ENCODE results near the gene HRCT1.
"Not testable (repeated sequence)": the region's sequence is repeated elsewhere in the genome, so short reads cannot be mapped to it uniquely, and the experiment has no call there.

The HRCT1 gene

DNA sequence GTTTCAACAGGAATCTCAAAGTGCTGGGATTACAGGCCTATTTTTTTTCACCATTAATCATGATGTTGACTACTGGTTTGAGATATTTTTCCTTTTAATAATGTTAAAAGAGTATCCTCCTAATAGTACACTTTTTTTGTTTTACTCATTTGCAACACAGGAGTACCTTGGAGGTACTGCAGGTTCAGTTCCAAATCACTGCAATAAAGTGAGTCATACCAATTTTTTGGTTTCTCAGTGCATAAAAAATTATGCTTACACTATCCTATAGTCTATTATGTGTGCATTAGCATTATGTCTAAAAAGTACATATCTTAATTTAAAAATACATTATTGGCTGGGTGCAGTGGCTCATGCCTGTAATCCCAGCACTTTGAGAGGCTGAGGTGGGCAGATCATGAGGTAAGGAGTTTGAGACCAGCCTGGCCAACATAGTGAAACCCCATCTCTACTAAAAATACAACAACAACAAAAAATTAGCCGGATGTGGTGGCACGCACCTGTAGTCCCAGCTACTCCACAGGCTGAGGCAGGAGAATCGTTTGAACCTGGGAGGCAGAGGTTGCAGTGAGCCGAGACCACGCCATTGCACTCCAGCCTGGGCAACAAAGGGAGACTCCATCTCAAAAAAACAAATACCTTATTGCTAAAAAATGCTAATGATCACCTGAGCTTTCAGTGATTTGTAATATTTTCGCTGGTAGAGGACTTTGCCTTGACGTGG, 8.5 kb upstream of the HRCT1 start:
- not testable (repeated sequence) for DNase-seq

DNA sequence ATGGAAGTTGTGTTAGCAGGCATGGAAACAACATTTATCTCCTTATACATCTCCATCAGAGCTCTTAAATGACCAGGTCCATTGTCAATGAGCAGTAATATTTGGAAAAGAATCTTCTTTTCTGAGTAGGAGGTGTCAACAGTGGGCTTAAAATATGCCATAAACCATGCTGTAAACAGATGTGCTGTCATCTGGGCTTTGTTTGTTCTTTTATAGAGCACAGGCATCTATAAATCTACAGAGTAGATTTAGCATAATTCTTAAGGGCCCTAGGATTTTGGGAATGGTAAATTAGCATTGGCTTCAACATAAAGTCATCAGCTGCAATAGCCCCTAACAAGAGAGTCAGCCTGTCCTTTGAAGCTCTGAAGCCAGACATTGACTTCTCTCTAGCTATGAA, 7.7 kb upstream of the HRCT1 start:
- no peak for DNase-seq

- DNase-seq = no peak
Measured at GRCh38 chr9:35899021-35899420, 7.0 kb upstream of the HRCT1 start.

- DNase-seq = peak in 1 of 2 donors; percentile 39
Measured at GRCh38 chr9:35903049-35903448, 3.0 kb upstream of the HRCT1 start.

- no peak for DNase-seq
Measured at GRCh38 chr9:35904338-35904737, 1.7 kb upstream of the HRCT1 start.

DNA sequence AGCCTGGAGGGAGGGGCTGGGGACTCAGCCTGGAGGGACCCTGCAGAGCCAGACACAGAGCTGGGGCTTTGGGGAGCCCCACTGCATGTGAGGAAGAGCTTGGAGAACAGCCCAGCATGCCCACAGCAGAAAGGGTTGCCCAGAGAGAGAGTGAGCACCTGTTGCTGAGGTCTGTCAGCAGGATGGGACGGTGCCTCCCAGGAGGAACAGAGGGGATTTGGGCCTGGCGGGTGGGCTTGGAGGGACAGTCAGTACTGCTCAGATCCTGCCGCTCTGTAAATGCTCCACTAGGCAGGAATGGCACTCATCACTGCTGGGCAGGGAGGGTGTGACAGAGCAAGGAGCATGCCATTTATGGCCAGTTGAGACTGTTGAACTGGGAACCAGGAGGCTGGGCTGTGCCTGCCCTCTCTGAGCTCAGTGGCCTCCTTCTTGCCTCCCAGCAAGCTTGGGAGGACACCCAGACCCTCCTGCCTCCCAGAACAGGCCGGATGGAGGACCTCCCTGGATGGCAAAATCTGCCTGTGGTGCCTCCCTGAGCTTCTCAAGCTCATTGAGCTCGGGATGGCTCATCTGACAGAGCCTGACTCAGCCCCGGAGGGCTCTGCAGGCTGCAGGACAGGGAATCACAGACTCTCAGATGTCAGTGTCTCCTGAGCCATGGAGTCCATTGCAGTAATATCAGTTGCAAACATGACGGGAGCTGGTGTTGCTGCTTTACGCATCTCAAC, 786 bp upstream of the HRCT1 start:
- DNase-seq = no peak

DNA sequence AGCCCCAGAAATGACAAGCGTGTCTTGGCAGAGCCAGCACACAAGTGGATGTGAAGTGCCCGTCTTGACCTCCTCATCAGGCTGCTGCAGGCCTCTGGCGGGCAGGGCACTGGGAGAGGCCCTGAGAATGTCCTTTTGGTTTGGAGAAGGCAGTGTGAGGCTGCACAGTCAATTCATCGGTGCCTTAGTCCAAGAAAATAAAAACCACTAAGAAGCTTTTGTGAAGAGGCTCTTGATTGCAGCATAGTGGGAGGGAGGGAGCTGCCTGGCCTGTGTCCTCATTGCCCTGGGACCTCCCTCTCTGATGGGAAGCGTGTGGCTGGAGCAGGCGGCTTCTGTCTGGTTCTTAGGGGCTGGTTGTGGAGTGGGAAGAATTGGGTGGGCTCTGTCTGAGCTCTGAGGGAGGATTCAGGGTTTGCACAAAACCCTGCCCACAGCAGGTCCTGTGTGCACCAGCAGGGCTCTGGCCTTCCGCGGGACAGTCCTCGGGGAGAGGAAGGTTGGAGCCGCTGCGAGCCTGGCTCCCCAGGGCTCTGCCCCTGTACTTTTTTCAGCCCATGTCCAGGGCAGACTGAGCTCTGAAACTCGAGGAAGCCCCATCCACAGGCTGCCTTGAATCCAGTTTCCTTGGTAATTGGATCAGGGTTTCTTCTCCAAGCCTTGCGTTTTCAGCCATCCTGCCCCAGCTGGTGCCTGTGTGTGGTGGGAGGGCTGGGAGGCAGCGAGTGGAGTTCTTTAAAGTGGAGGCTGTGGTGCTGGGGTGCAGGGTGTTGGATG, 1.1 kb downstream of the HRCT1 start:
- DNase-seq = no peak

GRCh38 chr9:35907711-35908503, 1.9 kb downstream of the HRCT1 start:
- no peak for DNase-seq

DNA sequence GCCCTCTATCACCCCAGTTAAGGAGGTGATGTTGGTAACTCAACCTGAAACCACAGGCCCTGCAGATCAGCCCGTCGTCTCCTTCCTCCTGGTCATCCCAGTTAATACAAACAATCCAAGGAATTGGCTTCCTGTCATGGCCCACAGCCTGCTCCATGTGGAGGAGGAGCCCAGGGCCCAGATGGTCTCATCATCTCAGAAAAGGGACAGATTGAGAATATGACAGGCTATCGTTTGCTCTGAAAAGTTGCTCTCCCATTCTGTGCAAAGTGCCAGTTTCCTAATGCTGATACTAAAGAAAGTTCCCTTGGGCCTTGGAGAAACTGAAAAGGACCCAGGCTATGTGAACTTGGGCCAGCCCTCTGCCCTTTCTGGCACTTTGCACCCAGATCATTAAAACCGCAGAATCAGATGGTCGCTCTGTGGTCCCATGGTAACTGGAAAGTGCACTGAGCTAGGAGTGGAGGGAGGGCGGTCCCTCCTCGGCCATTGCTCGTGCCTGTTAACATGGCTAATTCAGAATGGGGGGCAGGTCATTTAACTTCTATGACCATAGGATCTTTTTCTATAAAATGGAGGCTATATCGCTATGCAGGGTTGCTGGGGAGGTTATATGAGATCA, 2.6 kb downstream of the HRCT1 start:
- no peak for DNase-seq

DNA sequence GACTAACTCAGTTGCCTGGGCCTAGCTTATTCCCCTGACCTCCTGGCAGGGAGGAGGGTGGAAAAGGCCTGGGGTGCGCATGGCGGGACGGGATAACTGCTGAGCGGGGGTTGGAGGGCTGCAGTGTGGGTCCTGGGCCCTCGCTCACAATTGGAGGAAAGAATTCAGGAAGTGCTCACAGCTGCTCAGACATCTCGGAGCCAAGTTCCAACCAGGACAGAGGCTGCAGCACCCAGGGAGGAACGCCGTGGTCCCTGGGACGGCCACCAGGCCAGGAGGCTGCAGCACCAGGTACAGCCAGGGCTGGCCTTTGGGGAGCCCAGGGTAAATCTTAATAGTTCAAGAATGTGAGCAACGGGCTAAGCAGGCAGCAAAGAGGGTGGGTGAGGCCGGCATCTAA, 3.3 kb downstream of the HRCT1 start, which contains the start of gene SPAAR:
TSS of gene SPAAR (plus strand) at position 217 of the 400 bp plus-strand sequence. CDS start 974 bp downstream, outside the sequence.
- no peak for DNase-seq

- DNase-seq = no peak
Measured at GRCh38 chr9:35909687-35910612, 3.9 kb downstream of the HRCT1 start.

DNA sequence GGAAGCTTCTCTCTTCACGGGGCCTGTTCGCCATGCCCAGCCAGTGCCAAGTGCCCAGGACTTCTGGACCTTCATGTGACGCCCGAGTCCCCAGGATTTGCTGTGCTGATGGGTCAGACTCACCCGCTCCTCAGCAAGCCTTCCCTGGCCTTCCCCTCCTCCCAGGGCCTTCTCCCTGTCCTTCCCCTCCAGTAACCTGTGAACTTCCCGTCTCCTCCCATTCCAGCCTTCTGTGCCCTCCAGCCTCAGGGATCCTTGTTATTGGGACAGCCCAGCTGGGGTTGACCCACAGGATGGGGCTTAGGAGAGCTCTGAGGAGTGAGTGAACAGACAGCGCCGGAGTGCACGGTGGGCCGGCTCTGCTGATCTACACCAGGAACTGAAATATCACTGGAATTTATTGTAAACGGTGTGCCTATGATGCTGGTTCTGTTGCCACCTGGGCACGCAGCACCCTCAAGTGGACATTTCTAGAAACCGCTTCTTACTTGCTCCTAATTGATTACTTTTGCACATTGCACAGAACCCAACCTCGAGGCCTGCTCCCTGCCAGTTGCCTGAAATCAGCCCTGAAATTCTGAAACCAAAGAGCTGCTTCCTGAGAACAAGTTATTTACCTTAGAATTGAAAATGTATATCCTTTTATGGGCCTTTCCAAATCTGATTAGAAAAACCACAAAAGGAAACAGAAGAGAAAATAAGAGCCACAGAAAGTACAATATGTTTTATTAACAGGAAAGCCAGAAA, 4.8 kb downstream of the HRCT1 start:
- peak; percentile 45 to 52 for DNase-seq

- no peak for DNase-seq
Measured at GRCh38 chr9:35911690-35912089, 5.7 kb downstream of the HRCT1 start.

DNA sequence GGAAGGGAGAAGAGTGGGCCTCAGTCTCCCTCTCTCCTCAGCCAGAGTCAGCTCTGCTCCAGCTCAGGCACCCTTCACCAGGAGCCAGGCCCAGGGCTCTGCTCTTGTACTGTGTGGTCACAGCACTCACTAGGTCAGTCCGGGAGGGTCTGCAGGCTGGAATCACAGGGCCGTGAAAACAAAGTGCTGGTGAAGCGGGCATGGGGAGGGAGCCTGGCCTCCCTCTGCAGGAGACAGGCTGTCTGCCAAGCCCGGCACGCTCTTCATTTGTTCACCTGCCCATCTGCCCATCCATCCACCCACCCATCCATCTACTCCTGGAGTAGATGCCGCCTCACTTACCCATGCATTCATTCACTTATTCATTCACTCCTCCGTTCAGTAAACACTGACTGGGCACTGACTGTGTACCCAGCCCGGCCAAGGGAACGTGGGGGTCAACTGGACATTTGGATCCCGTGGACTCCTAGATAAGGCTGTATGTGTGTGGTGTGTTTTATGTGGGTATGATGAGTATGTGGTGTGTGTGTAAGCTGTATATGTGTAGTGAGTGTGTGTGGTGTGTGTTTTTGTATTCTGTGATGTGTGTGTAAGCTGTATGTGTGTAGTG, 6.9 kb downstream of the HRCT1 start:
- no peak for DNase-seq

DNA sequence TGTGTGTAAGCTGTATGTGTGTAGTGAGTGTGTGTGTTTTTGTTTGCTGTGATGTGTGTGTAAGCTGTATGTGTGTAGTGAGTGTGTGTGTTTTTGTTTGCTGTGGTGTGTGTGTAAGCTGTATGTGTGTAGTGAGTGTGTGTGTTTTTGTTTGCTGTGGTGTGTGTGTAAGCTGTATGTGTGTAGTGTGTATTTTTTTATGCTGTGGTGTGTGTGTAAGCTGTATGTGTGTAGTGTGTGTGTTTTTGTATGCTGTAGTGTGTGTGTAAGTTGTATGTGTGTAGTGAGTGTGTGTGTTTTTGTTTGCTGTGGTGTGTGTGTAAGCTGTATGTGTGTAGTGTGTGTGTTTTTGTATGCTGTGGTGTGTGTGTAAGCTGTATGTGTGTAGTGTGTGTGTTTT, 7.4 kb downstream of the HRCT1 start:
- DNase-seq = not testable (repeated sequence)

- no peak for DNase-seq
Measured at GRCh38 chr9:35914301-35914807, 8.4 kb downstream of the HRCT1 start.

DNA sequence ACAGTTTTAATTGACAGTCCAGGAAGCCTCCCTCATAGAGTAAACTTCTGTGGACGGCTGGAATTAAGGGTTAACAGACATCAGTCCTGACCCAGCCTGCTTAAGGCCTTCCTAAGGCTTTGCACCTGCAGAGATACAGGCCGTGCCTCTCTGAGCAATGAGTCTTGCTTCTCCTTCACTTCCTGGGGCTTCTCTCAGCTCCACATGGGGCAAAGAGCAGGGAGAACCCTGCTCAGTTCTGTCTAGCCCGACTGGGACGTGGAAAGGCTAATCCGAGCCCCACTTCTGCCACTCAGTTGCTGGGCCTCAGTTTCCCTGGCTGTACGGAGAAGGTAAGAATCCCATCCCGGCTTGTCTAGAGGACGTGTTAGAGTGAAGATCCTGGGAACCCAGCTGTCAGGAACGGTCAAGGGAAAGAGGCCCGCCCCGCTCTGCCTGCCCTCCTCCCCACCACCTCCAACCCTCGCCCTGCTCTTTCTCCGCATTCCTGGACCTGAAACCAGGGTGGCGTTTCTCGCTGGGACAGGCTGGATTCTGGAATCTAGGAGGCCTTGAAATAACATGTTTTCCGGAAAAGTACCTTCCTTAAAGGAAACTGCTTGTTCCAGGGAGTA, 9.8 kb downstream of the HRCT1 start:
- DNase-seq = no peak

DNA sequence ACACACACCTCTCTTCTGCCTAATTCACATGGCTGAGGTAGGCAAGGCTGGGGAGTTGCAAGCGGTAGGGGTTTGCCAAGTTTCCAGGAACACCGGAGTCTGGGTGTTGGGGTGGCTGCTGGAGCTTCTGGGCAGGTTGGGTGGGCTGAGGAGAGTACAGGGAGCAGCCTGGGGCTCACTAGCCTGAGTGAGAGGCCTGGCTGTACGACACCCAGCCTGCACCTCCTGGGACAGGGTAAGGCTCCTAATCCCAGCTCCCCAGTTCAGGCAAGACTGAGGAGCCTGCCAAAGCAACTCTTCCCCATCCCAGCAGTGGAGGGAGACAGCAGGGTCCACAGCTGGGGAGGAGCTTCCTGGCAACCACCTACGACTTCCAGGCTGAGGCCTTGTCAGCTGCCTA, 11.3 kb downstream of the HRCT1 start:
- DNase-seq = no peak

DNA sequence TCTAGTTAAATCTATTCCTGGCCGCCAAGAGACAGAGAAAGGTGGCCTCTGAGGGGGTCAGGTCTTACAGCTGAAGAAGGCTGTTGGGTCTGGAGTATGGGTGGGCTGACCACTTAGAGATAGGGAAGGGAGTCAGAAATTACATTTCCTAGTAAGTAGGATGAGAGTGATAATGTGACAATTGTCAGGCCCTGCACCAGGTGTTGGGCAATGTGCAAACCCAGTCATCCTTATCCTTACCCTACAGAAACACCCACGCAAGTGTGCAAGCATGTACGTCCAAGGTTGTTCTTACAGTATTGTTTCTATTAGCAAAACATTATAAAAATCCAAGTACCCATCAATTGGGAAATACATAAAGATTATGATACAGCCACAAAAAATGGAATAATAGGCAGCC, 12.8 kb downstream of the HRCT1 start:
- no peak for DNase-seq

All from stimulated activated CD4-positive, alpha-beta T cell treated with anti-CD3 and anti-CD28 coated beads, Interleukin-2, amount 100 ng/mL, for 24 hours (primary cell).